ENCODE measurements around the gene NUP153. TPM values are rescaled to one million over a fixed set of nuclear protein-coding genes. Genes with fewer than 3 reads are reported as not detected.

NUP153 gene
- total and polyA plus RNA-seq, 2 of the 8 experiments (the other 6 are each of a cell fraction or from before 2014, with no cell fraction given), result 47.0 to 84.8 TPM

- H3K4me1 ChIP-seq (replicated peaks in 1 of 4; ENCODE audit: control insufficient read depth in 3 of 4, insufficient read depth in 4 of 4, low read length in 3 of 4), result peaks cover 0 to 3% (median 2%) of the 10 kb centered on the region in 4 experiments; a peak in 3 of 7 replicates
- H2AK5ac ChIP-seq (ENCODE audit: low read depth, low read length), result no peak overlapping the region
- no peaks in the 10 kb centered on the region for H3K79me2 ChIP-seq (ENCODE audit: control insufficient read depth in 1 of 2, insufficient read depth in 2 of 2, low read length in 2 of 2)
- FAIRE-seq, result no peak
- ChIA-PET POLR2A (ENCODE audit: partially characterized antibody) (interaction anchor here (1.0 to 2.2 kb wide), 3 partner anchors 7 to 114 kb away, joined by 3 to 8 read pairs (median 3); partner anchors contain the start of genes FAM8A1 and NUP153), CTCF (ENCODE audit: partially characterized antibody) (interaction anchor here (0.6 to 2.4 kb wide), 5 partner anchors 12 to 1926 kb away, joined by 3 to 7 read pairs (median 4); no protein-coding TSS in a partner anchor)
- H4K20me1 ChIP-seq (replicated peaks in 1 of 2; ENCODE audit: control insufficient read depth in 1 of 2, insufficient read depth in 2 of 2, low read length in 2 of 2), result no peaks in the 10 kb centered on the region
- no peak overlapping the region for H3K4me2 ChIP-seq (ENCODE audit: insufficient read depth in 1 of 2, low read depth in 2 of 2, low read length in 2 of 2)
- H3K18ac ChIP-seq (ENCODE audit: extremely low read depth, low read length), result no peak overlapping the region
- no peaks in the 10 kb centered on the region for H3K9me3 ChIP-seq (ENCODE audit: insufficient read depth in 2 of 2, low read depth in 1 of 2, low read length in 1 of 2)
- no peak overlapping the region for H3K56ac ChIP-seq (replicated peaks; ENCODE audit: insufficient read length, low read depth, low read length)
- no peak overlapping the region for H3K14ac ChIP-seq (ENCODE audit: insufficient read length)
- no peak overlapping the region for H3K9ac ChIP-seq (replicated peaks in 1 of 4; ENCODE audit: extremely low read depth in 1 of 4, low read depth in 3 of 4, low read length in 3 of 4)
- no peak overlapping the region for H2BK20ac ChIP-seq (ENCODE audit: low read length)
- TF ChIP-seq SUZ12 (IDR thresholded peaks at IDR 0.05; ENCODE audit: low read length) (no peak), SIN3A (conservative IDR thresholded peaks at IDR 0.05 in 1 of 2, IDR thresholded peaks at IDR 0.05 in 1 of 2; ENCODE audit: low read depth in 1 of 2, low read length in 2 of 2) (no peak), NANOG (IDR thresholded peaks at IDR 0.05; ENCODE audit: insufficient read depth, low read depth, low read length, poor library complexity, severe bottlenecking) (no peak)
- no peaks in the 10 kb centered on the region for H3K23me2 ChIP-seq (ENCODE audit: low read depth, low read length)
- H4K8ac ChIP-seq (ENCODE audit: extremely low read depth, insufficient read depth, low read length), result no peak overlapping the region
- H3K36me3 ChIP-seq (ENCODE audit: control insufficient read depth in 2 of 4, insufficient read depth in 4 of 4, low read length in 3 of 4), result no peaks in the 10 kb centered on the region
- H2AFZ ChIP-seq (ENCODE audit: low read length), result no peak overlapping the region
- H3K23ac ChIP-seq (ENCODE audit: insufficient read length), result no peak overlapping the region
- no peak overlapping the region for H4K91ac ChIP-seq (replicated peaks; ENCODE audit: insufficient read length, low read length)
- H4K5ac ChIP-seq (ENCODE audit: insufficient read length, low read depth, low read length), result no peak overlapping the region
- H3K27ac ChIP-seq (ENCODE audit: low read depth, low read length), result no peak overlapping the region
- no peak overlapping the region for H2BK120ac ChIP-seq (replicated peaks; ENCODE audit: low read depth, low read length)
- no peaks in the 10 kb centered on the region for H3K27me3 ChIP-seq (replicated peaks in 1 of 4; ENCODE audit: control insufficient read depth in 3 of 4, extremely low read depth in 1 of 4, insufficient read depth in 3 of 4, low read length in 3 of 4)
- no peak overlapping the region for H2BK12ac ChIP-seq (ENCODE audit: low read depth, low read length)
- no peak overlapping the region for H2BK5ac ChIP-seq (ENCODE audit: low read depth, low read length)
- H3K4me3 ChIP-seq (ENCODE audit: extremely low read depth in 1 of 4, insufficient read depth in 2 of 4, low read depth in 3 of 4, low read length in 4 of 4), result no peak overlapping the region
- no peaks in the 10 kb centered on the region for H3K79me1 ChIP-seq (ENCODE audit: low read depth, low read length)
- H2BK15ac ChIP-seq (ENCODE audit: low read length), result no peak overlapping the region
- no peak for DNase-seq (ENCODE audit: low read depth in 1 of 2, low spot score in 2 of 2)
- no peak overlapping the region for H3K4ac ChIP-seq (replicated peaks; ENCODE audit: insufficient read length, low read depth, low read length)
Observed at GRCh38 chr6:17714177-17714576, 7.5 kb upstream of the NUP153 start.
